GM21515 (cell line): ENCODE data around the gene SSX4B.
"Not testable (repeated sequence)": the region's sequence is repeated elsewhere in the genome, so short reads cannot be mapped to it uniquely, and the experiment has no call there.

ENCODE experiments used
- ATAC-seq: cut with Tn5 transposase; IDR thresholded peaks from one replicate; pipeline ENCODE4 v1.9.1; 2021; ENCODE audit not compliant: unreplicated experiment

Gene SSX4B

GRCh38 chrX:48411860-48412259, at the start of gene SSX4B:
TSS of gene SSX4B (minus strand) at chrX:48411960. CDS start at chrX:48411372, 588 bp downstream.
- not testable (repeated sequence) for ATAC-seq

- no peak for ATAC-seq
Measured at GRCh38 chrX:48460606-48461005, 48.8 kb upstream of the SSX4B start.

GRCh38 chrX:48460031-48460430, 48.3 kb upstream of the SSX4B start:
- no peak for ATAC-seq

GRCh38 chrX:48459483-48459882, 47.7 kb upstream of the SSX4B start:
- ATAC-seq, result no peak

GRCh38 chrX:48458711-48459110, 47.0 kb upstream of the SSX4B start:
- no peak for ATAC-seq

GRCh38 chrX:48456628-48457331, 45.0 kb upstream of the SSX4B start:
- no peak for ATAC-seq

GRCh38 chrX:48451708-48452107, 39.9 kb upstream of the SSX4B start:
- no peak for ATAC-seq

GRCh38 chrX:48450076-48450475, 38.3 kb upstream of the SSX4B start:
- ATAC-seq, result no peak

- not testable (repeated sequence) for ATAC-seq
Measured at GRCh38 chrX:48447201-48447600, 35.4 kb upstream of the SSX4B start.

- ATAC-seq, result not testable (repeated sequence)
Measured at GRCh38 chrX:48433713-48434112, 22.0 kb upstream of the SSX4B start.

- ATAC-seq, result not testable (repeated sequence)
Measured at GRCh38 chrX:48430166-48430565, 18.4 kb upstream of the SSX4B start.

- not testable (repeated sequence) for ATAC-seq
Measured at GRCh38 chrX:48429606-48430005, 17.8 kb upstream of the SSX4B start.

GRCh38 chrX:48427027-48427716, 15.4 kb upstream of the SSX4B start:
- ATAC-seq, result not testable (repeated sequence)

GRCh38 chrX:48397825-48398224, 13.9 kb downstream of the SSX4B start:
- not testable (repeated sequence) for ATAC-seq

GRCh38 chrX:48396931-48397330, 14.8 kb downstream of the SSX4B start:
- ATAC-seq, result not testable (repeated sequence)

- ATAC-seq, result not testable (repeated sequence)
Measured at GRCh38 chrX:48383239-48383638, 28.5 kb downstream of the SSX4B start, which contains the start of gene SSX4. TSS of gene SSX4 (plus strand) at chrX:48383539. CDS start at chrX:48384054, 515 bp downstream.

- ATAC-seq, result not testable (repeated sequence)
Measured at GRCh38 chrX:48370408-48370807, 41.4 kb downstream of the SSX4B start.

- not testable (repeated sequence) for ATAC-seq
Measured at GRCh38 chrX:48367717-48368408, 43.9 kb downstream of the SSX4B start.

- ATAC-seq, result not testable (repeated sequence)
Measured at GRCh38 chrX:48359281-48359680, 52.5 kb downstream of the SSX4B start.

GRCh38 chrX:48357681-48358080, 54.1 kb downstream of the SSX4B start:
- ATAC-seq, result no peak

GRCh38 chrX:48356315-48357094, 55.3 kb downstream of the SSX4B start, which contains the start of gene SSX3:
TSS of gene SSX3 (minus strand) at chrX:48356703. CDS start at chrX:48355249, 1,454 bp downstream.
- ATAC-seq, result not testable (repeated sequence)
